Thymus (tissue), 11 donors: ENCODE data around the gene RFTN1. TPM values are rescaled to one million over a fixed set of nuclear protein-coding genes. Genes with fewer than 3 reads are reported as not detected.

ENCODE experiments used
- DNase-seq, 9 donors: peaks; one replicate each; pipeline ENCODE4 v3.0.0-alpha.2; 2013; ENCODE audit warnings: low spot score in 9 of 9, low read depth in 6 of 9, missing footprints in 1 of 9
- H3K27ac ChIP-seq, 2 donors: one replicate each; pipeline ENCODE4 v1.5.1; 2013; ENCODE audit warnings: control low read depth in 1 of 2, low read depth in 1 of 2, low read length in 1 of 2, mild to moderate bottlenecking in 1 of 2, moderate library complexity in 1 of 2
- H3K27me3 ChIP-seq, 2 donors: one replicate each; pipeline ENCODE4 v1.5.1; 2013; ENCODE audit warnings: low read length in 1 of 2; ENCODE audit not compliant: control insufficient read depth in 2 of 2, insufficient read depth in 1 of 2
- H3K36me3 ChIP-seq, 2 donors: one replicate each; pipeline ENCODE4 v1.5.1; 2013; ENCODE audit warnings: low read length in 1 of 2, mild to moderate bottlenecking in 1 of 2, moderate library complexity in 1 of 2; ENCODE audit not compliant: control insufficient read depth in 2 of 2, insufficient read depth in 2 of 2
- H3K4me1 ChIP-seq, 2 donors: one replicate each; pipeline ENCODE4 v1.5.1; 2013; ENCODE audit warnings: low read length in 2 of 2; ENCODE audit not compliant: control insufficient read depth in 2 of 2, insufficient read depth in 2 of 2
- H3K4me3 ChIP-seq, 2 donors: one replicate each; pipeline ENCODE4 v1.5.1; 2013; ENCODE audit warnings: low read length in 2 of 2, control low read depth in 1 of 2, mild to moderate bottlenecking in 1 of 2
- H3K9me3 ChIP-seq, 2 donors: one replicate each; pipeline ENCODE4 v1.5.1; 2013; ENCODE audit warnings: low read length in 1 of 2, mild to moderate bottlenecking in 1 of 2; ENCODE audit not compliant: control insufficient read depth in 2 of 2, insufficient read depth in 1 of 2
- WGBS: extraction: QIAGEN DNeasy Blood & Tissue Kit; methylation state at CpG from one replicate; pipeline ENCODE4 v1.1.7; 2013; 5-methylcytosine and 5-hydroxymethylcytosine counted together
- polyA plus RNA-seq: library from polyadenylated mRNA; stranded (reverse); fragments of 200-250 nt; gene quantifications from one replicate; pipeline ENCODE4 v1.2.3, GENCODE V29; 2013
- total RNA-seq: library from RNA; stranded (reverse); fragments of 120-200 nt; gene quantifications from one replicate; pipeline ENCODE4 v1.2.4, GENCODE V29; 2013
- donor health status: healthy.

RFTN1 gene
- total and polyA plus RNA-seq, 2 donors = 57.6 to 87.8 TPM

GRCh38 chr3:16377847-16378302 is 135.6 kb downstream of the RFTN1 start:
- Histone ChIP-seq H3K4me3 (no peak overlapping the region), H3K27ac (peak overlapping the region; percentile 96), H3K36me3 (peaks cover 13 to 61% of the 10 kb centered on the region in 2 donors), H3K9me3 (peaks cover 0 to 15% of the 10 kb centered on the region in 2 donors), H3K27me3 (no peaks in the 10 kb centered on the region), H3K4me1 (peaks cover 70 to 87% of the 10 kb centered on the region in 2 donors)
- peak in 1 of 9 donors; percentile 35 for DNase-seq
- 76% methylated on average over 15 of the region's 15 CpGs for WGBS

GRCh38 chr3:16377196-16377595 is 136.3 kb downstream of the RFTN1 start:
- H3K27me3 ChIP-seq = no peaks in the 10 kb centered on the region
- H3K9me3 ChIP-seq = peaks cover 0 to 15% of the 10 kb centered on the region in 2 donors
- WGBS = 5% methylated on average over 5 of the region's 5 CpGs
- peaks cover 72 to 87% of the 10 kb centered on the region in 2 donors for H3K4me1 ChIP-seq
- H3K36me3 ChIP-seq = peaks cover 13 to 60% of the 10 kb centered on the region in 2 donors
- peak overlapping the region; percentile 96 for H3K27ac ChIP-seq
- peak overlapping the region in 1 of 2 donors; percentile 7 for H3K4me3 ChIP-seq
- DNase-seq = peak; percentile 64 to 96 (median 87)

- peaks cover 0 to 15% of the 10 kb centered on the region in 2 donors for H3K9me3 ChIP-seq
- 82% methylated on average over 6 of the region's 6 CpGs for WGBS
- H3K4me3 ChIP-seq = no peak overlapping the region
- H3K4me1 ChIP-seq = peaks cover 81 to 100% of the 10 kb centered on the region in 2 donors
- H3K27ac ChIP-seq = peak overlapping the region; percentile 71 to 96
- H3K36me3 ChIP-seq = peaks cover 13 to 65% of the 10 kb centered on the region in 2 donors
- no peak for DNase-seq
- no peaks in the 10 kb centered on the region for H3K27me3 ChIP-seq
These were observed 137.6 kb downstream of the RFTN1 start for GRCh38 chr3:16375891-16376290.

DNA sequence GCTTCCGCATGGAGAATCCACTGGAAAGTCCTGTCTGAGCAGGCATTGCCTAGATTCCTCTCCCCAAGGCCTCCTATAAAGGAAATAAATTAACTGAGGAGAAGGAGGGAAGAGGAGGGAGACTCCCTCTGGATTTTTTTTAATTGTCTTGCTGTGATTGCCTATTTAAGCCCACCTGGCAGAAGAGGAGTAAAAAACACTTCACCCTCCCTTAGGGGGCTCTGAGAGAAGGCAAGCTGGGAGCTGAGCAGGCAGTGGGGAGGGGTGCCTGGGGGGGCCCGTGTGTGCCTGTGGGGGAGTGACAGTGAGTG is 138.6 kb downstream of the RFTN1 start:
- H3K9me3 ChIP-seq = peaks cover 0 to 15% of the 10 kb centered on the region in 2 donors
- no peak overlapping the region for H3K4me3 ChIP-seq
- no peaks in the 10 kb centered on the region for H3K27me3 ChIP-seq
- H3K4me1 ChIP-seq = peaks cover 75 to 94% of the 10 kb centered on the region in 2 donors
- no peak for DNase-seq
- WGBS = 84% methylated on average over 2 of the region's 2 CpGs
- H3K27ac ChIP-seq = peak overlapping the region in 1 of 2 donors; percentile 96
- H3K36me3 ChIP-seq = peaks cover 16 to 73% of the 10 kb centered on the region in 2 donors

- H3K36me3 ChIP-seq = peaks cover 21 to 79% of the 10 kb centered on the region in 2 donors
- peaks cover 73 to 88% of the 10 kb centered on the region in 2 donors for H3K4me1 ChIP-seq
- no peaks in the 10 kb centered on the region for H3K27me3 ChIP-seq
- WGBS = 89% methylated on average over 17 of the region's 17 CpGs
- H3K4me3 ChIP-seq = no peak overlapping the region
- DNase-seq = peak in 1 of 9 donors; percentile 37
- H3K27ac ChIP-seq = peak overlapping the region; percentile 42 to 96
- H3K9me3 ChIP-seq = peaks cover 0 to 15% of the 10 kb centered on the region in 2 donors
These were observed 139.2 kb downstream of the RFTN1 start for GRCh38 chr3:16374047-16374934.

DNA sequence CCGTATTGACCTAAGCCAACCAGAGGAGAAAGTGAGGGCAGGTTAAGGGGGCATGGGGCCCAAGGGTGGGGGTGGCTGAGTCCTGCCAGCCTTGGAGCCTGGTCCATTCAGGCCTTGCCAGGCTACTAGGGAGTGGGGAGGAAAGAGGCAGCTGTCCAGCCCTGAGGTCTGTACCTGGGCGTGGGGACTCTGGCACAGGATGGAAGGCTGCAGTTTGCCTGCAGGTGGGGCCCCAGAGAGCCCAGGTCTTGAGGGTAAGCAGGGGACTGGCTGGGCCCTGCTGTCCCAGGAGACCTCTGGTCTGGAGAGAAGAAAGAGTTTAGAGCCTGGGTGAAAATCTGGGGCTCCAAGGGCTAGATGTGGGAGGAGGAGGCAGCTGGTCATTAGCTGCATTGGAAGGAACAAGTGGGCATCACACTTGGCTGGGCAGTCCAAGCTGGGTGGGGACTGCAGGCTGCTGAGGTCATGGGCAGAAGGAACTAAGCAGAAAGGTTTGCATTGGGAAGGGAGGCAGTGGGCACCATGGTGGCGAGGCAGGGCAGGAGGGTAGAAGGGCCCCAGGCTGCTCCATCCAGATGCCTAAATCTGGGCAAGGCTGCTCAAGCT is 140.1 kb downstream of the RFTN1 start:
- WGBS = 99% methylated on average over 3 of the region's 3 CpGs
- H3K4me1 ChIP-seq = peaks cover 64 to 79% of the 10 kb centered on the region in 2 donors
- no peak overlapping the region for H3K27ac ChIP-seq

DNA sequence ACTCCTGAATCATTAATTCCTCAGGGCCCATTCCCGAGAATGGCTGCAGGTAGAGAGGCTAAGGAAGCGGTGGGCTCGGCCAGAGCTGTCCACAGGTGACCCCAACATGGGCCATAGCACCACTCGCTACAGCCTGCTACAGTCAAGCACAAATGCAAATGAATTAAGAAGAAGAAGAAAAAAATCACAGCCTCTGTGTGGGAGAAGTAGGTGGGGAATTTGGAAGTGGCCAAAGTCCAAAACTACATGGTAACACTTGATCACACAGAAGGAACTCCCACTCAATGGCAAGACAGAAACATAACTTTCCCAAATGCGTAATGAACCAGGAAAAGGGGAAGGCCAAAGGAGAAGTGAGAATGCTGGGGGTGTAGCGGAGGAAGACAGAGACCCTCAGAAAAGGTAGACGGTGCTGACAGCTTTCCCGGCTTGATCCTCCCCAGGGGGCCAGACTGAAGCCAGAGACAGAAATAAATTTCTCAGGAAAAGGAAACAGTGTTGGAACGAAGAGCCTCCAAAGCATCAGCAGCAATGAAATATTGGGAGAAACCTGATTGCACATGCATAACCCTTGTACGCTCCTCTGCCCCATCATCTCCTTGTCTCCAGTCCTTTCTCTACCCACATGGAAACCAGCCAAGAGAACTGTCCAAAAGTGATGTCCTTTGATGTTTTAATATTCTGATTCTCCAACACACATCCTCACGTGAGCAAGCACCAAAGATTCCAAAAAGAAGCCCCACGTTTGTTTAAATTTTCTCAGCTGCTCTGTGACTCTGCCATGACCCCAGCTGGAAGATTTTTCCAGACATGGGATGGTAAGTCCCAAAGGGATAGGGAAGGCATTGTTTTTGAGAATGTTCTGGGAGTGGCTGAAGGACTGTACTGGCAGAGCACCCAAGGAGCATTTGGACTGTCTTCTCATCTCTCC is 140.9 kb downstream of the RFTN1 start:
- H3K9me3 ChIP-seq = peaks cover 0 to 4% of the 10 kb centered on the region in 2 donors
- peak overlapping the region; percentile 72 for H3K27ac ChIP-seq
- 96% methylated on average over 12 of the region's 12 CpGs for WGBS
- H3K4me1 ChIP-seq = peaks cover 56 to 77% of the 10 kb centered on the region in 2 donors
- peaks cover 35 to 82% of the 10 kb centered on the region in 2 donors for H3K36me3 ChIP-seq
- no peak overlapping the region for H3K4me3 ChIP-seq
- no peaks in the 10 kb centered on the region for H3K27me3 ChIP-seq
- no peak for DNase-seq

More for the DNA sequence above, 140.1 kb downstream of the RFTN1 start:
- Histone ChIP-seq H3K4me3 (no peak overlapping the region), H3K36me3 (peaks cover 27 to 79% of the 10 kb centered on the region in 2 donors), H3K9me3 (peaks cover 0 to 10% of the 10 kb centered on the region in 2 donors), H3K27me3 (no peaks in the 10 kb centered on the region)
- DNase-seq = no peak

DNA sequence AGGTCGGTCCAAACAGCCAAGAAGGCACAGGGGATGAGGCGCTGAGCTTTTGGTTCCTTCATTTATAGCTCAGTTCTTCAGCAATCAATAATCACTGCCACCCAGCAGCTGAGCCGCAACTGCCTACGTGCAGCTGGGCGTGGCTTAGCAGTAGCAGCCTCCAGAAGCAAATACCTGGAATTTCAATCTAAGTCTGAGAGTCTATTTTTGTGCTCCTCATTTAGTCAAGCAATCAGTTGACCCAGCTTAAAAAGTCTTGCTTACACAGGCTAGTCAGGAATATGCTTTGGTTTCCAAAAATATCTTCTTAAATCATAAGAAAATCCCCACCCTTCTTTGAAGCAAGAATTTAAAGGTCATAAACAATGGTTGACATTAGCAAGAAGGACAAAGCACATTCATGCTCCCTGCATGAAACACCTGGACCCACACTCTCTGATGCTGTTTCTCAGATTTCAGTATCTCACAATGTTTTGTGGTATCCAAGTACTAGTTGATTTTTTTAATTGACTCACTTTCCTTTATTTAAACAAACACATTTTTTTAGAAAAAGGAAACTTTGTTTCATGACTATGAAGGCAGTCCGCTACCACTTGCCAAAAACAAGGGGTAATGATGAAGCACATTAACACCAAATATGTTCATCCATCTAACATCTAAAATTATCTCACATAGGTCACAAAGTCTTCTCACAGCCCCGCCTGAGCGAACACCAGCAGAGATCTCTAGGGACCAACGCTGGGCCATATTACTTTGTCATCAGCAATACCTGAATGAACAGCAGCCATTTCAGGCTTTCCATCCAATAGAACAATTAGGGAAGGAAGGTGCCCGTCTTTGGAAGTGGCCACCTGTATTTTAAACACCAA is 142.4 kb downstream of the RFTN1 start:
- Histone ChIP-seq H3K27me3 (no peaks in the 10 kb centered on the region), H3K9me3 (peaks cover 0 to 6% of the 10 kb centered on the region in 2 donors), H3K36me3 (peaks cover 45 to 89% of the 10 kb centered on the region in 2 donors), H3K4me3 (no peak overlapping the region), H3K27ac (peak overlapping the region; percentile 72), H3K4me1 (peaks cover 48 to 75% of the 10 kb centered on the region in 2 donors)
- no peak for DNase-seq
- 91% methylated on average over 10 of the region's 10 CpGs for WGBS
